Measurements from ENCODE around the gene ORM2.

- TF ChIP-seq CTCF (conservative IDR thresholded peaks at IDR 0.05; ENCODE audit: low read length) (no peak), EZH2phosphoT487 (IDR thresholded peaks at IDR 0.05; ENCODE audit: borderline replicate concordance) (no peak)
Observed at GRCh38 chr9:114357911-114358328, 28.3 kb downstream of the ORM2 start.

All from Loucy (cell line).